GM12875 (cell line): ENCODE results near the gene KCTD8.
"Not testable (repeated sequence)": the region's sequence is repeated elsewhere in the genome, so short reads cannot be mapped to it uniquely, and the experiment has no call there.

Source experiments
- H3K4me3 ChIP-seq: one replicate; pipeline ENCODE4 v1.5.1; 2011; ENCODE audit warnings: low read depth, low read length, control low read depth
- TF ChIP-seq, protein P1 (sequence below): IDR thresholded peaks from 2 replicates; pipeline ENCODE4 v1.5.1; 2011; ENCODE audit warnings: low read depth, mild to moderate bottlenecking, control low read depth, inconsistent platforms, low read length, moderate library complexity, borderline replicate concordance; ENCODE audit not compliant: insufficient read depth

The KCTD8 gene

DNA sequence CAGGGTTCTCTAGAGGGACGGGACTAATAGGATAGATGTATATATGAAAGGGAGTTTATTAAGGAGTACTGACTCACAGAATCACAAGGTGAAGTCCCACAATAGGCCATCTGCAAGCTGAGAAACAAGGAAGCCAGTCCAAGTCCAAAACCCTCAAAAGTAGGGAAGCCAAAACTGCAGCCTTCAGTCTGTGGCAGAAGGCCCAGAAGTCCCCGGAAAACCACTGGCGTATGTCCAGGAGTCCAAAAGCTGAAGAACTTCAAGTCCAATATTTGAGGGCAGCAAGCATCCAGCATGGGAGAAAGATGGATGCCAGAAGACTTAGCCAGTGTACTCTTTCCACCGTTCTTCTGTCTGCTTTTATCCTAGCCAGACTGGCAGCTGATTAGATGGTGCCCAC lies 227.2 kb downstream of the KCTD8 start:
- TF ChIP-seq, protein P1, sequence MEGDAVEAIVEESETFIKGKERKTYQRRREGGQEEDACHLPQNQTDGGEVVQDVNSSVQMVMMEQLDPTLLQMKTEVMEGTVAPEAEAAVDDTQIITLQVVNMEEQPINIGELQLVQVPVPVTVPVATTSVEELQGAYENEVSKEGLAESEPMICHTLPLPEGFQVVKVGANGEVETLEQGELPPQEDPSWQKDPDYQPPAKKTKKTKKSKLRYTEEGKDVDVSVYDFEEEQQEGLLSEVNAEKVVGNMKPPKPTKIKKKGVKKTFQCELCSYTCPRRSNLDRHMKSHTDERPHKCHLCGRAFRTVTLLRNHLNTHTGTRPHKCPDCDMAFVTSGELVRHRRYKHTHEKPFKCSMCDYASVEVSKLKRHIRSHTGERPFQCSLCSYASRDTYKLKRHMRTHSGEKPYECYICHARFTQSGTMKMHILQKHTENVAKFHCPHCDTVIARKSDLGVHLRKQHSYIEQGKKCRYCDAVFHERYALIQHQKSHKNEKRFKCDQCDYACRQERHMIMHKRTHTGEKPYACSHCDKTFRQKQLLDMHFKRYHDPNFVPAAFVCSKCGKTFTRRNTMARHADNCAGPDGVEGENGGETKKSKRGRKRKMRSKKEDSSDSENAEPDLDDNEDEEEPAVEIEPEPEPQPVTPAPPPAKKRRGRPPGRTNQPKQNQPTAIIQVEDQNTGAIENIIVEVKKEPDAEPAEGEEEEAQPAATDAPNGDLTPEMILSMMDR, result no peak
- no peak overlapping the region for H3K4me3 ChIP-seq

DNA sequence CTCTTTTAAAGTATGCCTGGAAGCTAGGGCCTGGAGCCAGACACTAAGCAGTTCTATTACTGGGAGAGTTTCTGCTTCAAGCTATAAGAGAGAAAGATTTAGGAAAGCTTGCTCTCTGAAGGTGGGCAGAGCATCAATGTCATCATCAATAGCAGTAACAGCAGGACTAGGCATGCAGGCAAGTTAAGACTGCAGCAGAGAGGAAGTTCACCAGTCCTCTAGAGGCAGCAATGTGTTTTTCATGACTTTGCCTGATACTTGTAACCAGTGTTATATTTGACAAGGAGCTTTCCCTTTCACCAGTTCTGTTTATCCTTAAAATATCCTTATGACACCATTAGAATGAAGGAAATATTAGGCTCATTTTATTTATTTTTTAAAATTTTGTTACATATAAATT lies 237.9 kb downstream of the KCTD8 start:
- TF ChIP-seq, protein P1, result no peak
- no peak overlapping the region for H3K4me3 ChIP-seq

DNA sequence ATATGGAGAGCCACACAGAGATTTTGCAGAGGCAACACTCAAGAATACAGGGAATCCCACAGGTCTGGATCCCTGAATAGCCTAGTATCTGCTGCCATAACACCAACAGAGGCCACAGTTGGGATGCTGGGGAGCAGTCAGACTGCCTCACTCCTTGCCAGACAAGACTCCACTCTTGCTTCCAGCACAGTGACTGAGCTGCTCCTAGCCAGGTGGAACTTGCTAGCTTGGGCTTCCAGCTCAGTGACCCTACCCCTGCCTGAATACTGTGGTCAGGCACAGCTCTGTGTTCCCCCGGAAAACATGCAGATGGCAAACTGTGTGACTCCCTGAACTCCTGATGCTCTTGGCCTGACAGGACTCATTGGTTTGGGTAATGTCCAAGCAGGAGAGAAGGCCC lies 251.8 kb downstream of the KCTD8 start:
- TF ChIP-seq, protein P1, result no peak
- no peak overlapping the region for H3K4me3 ChIP-seq

DNA sequence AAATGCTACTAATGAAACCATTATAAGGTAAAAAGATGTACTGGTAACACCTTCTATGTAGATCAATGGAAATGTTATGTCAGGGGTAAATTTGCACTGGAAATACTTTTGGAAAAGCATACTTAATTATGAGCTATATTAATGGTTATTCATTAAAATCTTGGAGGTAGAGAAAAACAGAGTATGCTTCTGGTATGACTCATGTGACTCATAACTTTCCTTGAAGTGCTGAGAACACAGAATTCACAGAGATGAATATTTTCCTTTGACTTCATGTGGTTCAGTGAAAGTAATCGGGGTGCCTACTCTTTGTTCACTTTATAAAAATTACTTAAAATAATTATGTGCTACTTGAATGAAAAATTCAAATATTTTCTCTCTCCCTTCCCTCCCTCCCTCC lies 254.2 kb downstream of the KCTD8 start:
- no peak overlapping the region for H3K4me3 ChIP-seq
- TF ChIP-seq, protein P1, result no peak

DNA sequence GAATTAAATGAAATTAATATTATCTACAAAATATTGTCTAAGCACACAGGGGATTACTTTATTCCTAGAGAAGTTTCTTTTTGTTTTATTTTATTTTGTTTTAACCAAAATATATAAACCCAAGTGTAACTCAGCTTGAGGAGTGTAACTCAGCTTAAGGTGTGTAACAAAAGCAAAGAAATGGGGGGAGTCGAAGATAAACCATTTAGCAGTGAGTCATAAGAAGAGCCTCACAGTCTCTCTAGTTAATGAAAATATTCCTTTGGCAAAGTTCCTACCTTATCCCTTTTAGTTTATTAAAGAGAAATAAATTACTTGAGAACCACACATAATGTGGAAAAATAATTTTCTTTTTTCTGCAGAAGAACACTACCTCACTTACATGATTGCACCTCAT lies 261.8 kb downstream of the KCTD8 start:
- no peak overlapping the region for H3K4me3 ChIP-seq
- TF ChIP-seq, protein P1, result no peak

DNA sequence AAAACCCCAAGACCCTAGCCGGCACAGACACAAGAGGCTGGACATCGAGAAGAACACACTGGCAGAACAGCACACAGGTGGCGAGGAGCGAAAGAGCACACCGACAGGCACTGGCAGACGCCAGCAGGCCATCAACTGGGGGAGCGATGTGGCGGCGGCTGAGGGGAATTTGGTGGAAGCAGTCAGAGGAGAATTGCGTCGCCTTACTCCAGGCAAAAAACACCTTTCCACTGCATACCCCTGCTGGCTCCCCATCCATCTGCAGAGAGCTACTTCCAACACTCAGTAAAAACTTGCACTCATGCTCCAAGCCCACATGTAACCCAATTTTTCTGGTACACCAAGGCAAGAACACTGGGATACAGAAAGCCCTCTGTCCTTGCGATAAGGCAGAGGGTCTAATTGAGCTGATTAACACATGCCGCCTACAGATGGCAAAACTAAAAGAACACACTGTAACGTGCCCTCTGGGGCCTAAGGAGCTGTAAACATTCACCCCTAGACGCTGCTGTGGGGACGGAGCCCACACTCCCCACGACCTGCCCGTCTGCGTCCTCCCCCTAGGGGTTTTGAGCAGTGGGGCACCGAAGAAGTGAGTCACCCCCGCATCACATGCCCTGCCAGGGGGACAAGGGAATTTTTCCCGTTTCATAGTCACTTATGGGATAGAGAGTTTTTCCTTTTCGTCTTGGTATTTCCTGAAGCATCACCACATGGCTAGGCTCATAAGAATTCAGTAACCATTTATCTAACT lies 262.3 kb downstream of the KCTD8 start:
- TF ChIP-seq, protein P1, result no peak
- H3K4me3 ChIP-seq, result no peak overlapping the region

DNA sequence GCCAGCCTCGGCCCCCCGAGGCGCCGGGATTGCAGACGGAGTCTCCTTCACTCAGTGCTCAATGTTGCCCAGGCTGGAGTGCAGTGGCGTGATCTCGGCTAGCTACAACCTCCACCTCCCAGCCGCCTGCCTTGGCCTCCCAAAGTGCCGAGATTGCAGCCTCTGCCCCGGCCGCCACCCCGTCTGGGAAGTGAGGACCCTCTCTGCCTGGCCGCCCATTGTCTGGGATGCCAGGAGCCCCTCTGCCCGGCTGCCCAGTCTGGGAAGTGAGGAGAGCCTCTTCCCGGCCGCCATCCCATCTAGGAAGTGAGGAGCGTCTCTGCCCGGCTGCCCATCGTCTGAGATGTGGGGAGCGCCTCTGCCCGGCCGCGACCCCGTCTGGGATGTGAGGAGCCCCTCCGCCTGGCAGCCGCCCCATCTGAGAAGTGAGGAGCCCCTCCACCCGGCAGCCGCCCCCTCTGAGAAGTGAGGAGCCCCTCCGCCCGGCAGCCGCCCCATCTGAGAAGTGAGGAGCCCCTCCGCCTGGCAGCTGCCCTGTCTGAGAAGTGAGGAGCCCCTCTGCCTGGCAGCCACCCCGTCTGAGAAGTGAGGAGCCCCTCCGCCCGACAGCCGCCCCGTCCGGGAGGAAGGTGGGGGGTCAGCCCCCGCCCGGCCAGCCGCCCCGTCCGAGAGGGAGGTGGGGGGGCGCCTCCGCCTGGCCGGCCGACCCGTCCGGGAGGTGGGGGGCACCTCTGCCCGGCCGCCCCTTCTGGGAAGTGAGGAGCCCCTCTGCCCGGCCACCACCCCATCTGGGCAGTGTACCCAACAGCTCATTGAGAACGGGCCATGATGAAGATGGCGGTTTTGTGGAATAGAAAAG lies 266.9 kb downstream of the KCTD8 start:
- not testable (repeated sequence) for H3K4me3 ChIP-seq

DNA sequence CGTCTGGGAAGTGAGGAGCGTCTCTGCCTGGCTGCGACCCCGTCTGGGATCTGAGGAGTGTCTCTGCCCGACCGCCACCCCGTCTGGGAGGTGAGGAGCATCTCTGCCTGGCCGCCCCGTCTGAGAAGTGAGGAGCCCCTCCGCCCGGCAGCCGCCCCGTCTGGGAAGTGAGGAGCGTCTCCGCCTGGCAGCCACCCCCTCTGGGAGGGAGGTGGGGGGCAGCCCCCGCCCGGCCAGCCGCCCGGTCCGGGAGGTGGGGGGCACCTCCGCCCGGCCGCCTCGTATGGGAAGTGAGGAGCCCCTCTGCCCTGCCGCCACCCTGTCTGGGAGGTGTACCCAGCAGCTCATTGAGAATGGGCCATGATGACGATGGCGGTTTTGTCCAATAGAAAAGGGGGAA lies 280.8 kb downstream of the KCTD8 start:
- not testable (repeated sequence) for H3K4me3 ChIP-seq
